NT2/D1 (cell line): ENCODE data around the gene GRIN1.

Experiments
- YY1 ChIP-seq: IDR thresholded peaks from 2 replicates; pipeline ENCODE4 v1.6.1; 2011; ENCODE audit not compliant: insufficient read length, insufficient read depth
- ZNF274 ChIP-seq: IDR thresholded peaks from 2 replicates; pipeline ENCODE4 v1.6.1; 2011; ENCODE audit warnings: mild to moderate bottlenecking, low read depth, low read length

DNA sequence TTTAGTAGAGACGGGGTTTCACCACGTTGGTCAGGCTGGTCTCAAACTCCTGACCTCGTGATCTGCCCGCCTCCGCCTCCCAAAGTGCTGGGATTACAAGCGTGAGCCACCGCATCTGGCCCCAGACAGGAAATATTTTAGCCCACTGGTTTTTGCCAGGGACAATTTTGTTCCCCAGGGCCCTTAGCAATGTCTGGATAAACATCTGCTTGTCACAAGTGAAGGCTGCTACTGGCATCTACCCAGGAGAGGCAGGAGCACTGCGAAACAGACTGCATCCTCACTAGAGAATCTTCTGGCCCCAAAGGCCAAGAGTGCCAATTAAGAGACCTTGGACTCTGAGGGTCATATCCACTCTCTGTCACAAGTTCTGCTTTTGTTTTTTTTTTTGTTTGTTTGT, 64.0 kb downstream of the GRIN1 start:
- no peak for TF ChIP-seq YY1
- TF ChIP-seq ZNF274: no peak
